Choroid plexus epithelial cell (primary cell): ENCODE measurements around the gene HAP1.

Experiments
- DNase-seq: peaks from one replicate; pipeline ENCODE4 v3.0.0-alpha.2; 2010; ENCODE audit warnings: low read depth
- H3K4me3 ChIP-seq: 2 replicates; pipeline ENCODE4 v1.5.1; 2011; ENCODE audit warnings: low read depth, mild to moderate bottlenecking, control low read depth, low read length, moderate library complexity
- CTCF ChIP-seq: conservative IDR thresholded peaks from 2 replicates; pipeline ENCODE4 v1.5.1; 2011; ENCODE audit warnings: low read depth, mild to moderate bottlenecking, control low read depth, inconsistent platforms, low read length, moderate library complexity

HAP1 gene

GRCh38 chr17:41762391-41762790 is 27.9 kb upstream of the HAP1 start:
- no peak for TF ChIP-seq CTCF
- H3K4me3 ChIP-seq, result no peak overlapping the region
- DNase-seq, result no peak

DNA sequence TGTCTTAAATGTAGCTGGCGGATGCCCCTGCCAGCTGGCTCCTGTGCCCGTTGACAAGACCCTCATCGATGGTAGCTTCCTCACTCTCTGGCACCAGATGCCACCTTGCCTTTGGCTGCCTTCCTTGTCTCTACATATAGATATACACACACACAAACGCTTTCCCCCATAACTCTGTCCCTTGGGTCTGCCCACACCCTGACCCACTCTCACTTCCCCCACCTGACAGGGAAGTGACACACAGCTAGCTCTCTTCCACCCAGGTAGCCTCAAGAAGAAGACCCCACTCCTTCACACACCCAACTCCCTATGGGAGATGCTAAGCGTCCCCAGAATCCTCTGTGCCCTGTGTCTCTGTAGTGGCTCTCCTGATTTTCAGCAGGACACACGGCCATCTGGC is 26.4 kb upstream of the HAP1 start:
- H3K4me3 ChIP-seq, result no peak overlapping the region
- DNase-seq, result no peak
- TF ChIP-seq CTCF, result no peak

- no peak for TF ChIP-seq CTCF
These were observed 24.2 kb upstream of the HAP1 start for GRCh38 chr17:41758601-41759000.

GRCh38 chr17:41754066-41754465 is 19.6 kb upstream of the HAP1 start:
- no peak overlapping the region for H3K4me3 ChIP-seq
- DNase-seq, result no peak
- TF ChIP-seq CTCF, result no peak

More at GRCh38 chr17:41758601-41759000, 24.2 kb upstream of the HAP1 start:
- H3K4me3 ChIP-seq, result no peak overlapping the region
- no peak for DNase-seq

DNA sequence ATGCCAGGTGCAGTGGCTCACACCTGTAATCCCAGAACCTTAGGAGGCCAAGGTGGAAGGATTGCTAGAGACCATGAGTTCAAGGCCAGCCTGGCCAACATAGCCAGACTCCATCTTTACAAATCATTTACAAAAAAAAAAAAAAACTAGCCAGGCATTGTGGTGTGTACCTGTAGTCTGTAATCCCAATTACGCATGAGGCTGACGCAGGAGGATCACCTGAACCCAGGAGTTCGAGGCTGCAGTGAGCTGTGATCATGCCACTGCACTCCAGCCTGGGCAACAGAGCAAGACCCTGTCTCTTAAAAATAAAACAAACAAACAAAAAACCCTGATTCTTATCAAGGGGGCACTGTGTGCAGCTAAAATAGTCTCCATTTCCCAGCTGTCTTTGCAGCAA is 16.8 kb upstream of the HAP1 start:
- no peak for DNase-seq
- no peak for TF ChIP-seq CTCF
- no peak overlapping the region for H3K4me3 ChIP-seq

- no peak for TF ChIP-seq CTCF
- no peak for DNase-seq
- H3K4me3 ChIP-seq, result no peak overlapping the region
These were observed 16.4 kb upstream of the HAP1 start for GRCh38 chr17:41750862-41751261.

DNA sequence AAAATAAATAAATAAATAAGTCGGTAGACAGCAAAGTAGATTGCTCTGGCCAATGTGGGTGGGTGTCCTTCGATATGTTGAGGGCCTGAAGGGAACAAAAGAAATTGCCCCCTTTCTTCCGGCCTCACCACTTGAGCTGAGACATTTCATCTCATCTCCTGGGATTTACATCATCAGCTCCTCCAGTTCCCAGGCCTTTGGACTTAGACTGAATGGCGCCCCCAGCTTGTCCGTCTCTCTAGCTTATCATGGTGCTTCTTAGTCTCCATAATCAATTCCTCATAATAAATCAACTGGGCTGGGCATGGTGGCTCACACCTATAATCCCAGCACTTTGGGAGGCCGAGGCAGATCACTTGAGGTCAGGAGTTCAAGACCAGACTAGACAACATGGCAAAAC is 13.8 kb upstream of the HAP1 start:
- H3K4me3 ChIP-seq, result no peak overlapping the region
- no peak for DNase-seq
- no peak for TF ChIP-seq CTCF
